K562 (cell line): Measurements from ENCODE around the gene ZNF598. TPM values are rescaled to one million over a fixed set of nuclear protein-coding genes. Genes with fewer than 3 reads are reported as not detected.
A peak's percentile ranks its signal among the peaks of the same experiment; 100 is the strongest.

ENCODE experiments used
- CBX5 ChIP-seq: IDR thresholded peaks from 2 replicates; pipeline ENCODE4 v1.6.1; 2014; ENCODE audit warnings: low read depth, borderline replicate concordance
- CHD2 ChIP-seq: IDR thresholded peaks from 2 replicates; pipeline ENCODE4 v1.6.1; 2011; ENCODE audit warnings: low read depth, low read length
- DDX20 ChIP-seq: fragments of 450-650 bp; IDR thresholded peaks from 2 replicates; pipeline ENCODE4 v1.6.1; 2016; ENCODE audit warnings: missing genetic modification characterization, low read depth, mild to moderate bottlenecking, missing compliant biosample characterization, moderate library complexity
- DLX4 ChIP-seq: fragments of 250-450 bp; sonication (Bioruptor Pico); IDR thresholded peaks from 2 replicates; pipeline ENCODE4 v1.6.1; 2021; ENCODE audit warnings: mild to moderate bottlenecking
- L3MBTL2 ChIP-seq: fragments of 450-650 bp; IDR thresholded peaks from 2 replicates; pipeline ENCODE4 v1.6.1; 2016; ENCODE audit warnings: mild to moderate bottlenecking, moderate library complexity
- MAFK ChIP-seq: IDR thresholded peaks from 2 replicates; pipeline ENCODE4 v1.6.1; 2011; ENCODE audit warnings: low read length, improper control_type of control experiment
- MITF ChIP-seq: IDR thresholded peaks from 2 replicates; pipeline ENCODE4 v1.6.1; 2014; ENCODE audit warnings: antibody characterized with exemption
- MLX ChIP-seq, 2 experiments: fragments of 450-650 bp in 1 of 2; sonication (generic) in 1 of 2; formaldehyde crosslinking; conservative IDR thresholded peaks; 2 replicates each; pipeline versions ENCODE4 v1.4.0 to v1.8.1; 2020 to 2022; ENCODE audit warnings: mild to moderate bottlenecking in 1 of 2, missing genetic modification reagents in 1 of 2
- MTA2 ChIP-seq: fragments of 450-650 bp; IDR thresholded peaks from 2 replicates; pipeline ENCODE4 v1.6.1; 2016; ENCODE audit warnings: low read depth
- NFATC3 ChIP-seq: fragments of 450-650 bp; IDR thresholded peaks from 2 replicates; pipeline ENCODE4 v1.6.1; 2017; ENCODE audit warnings: mild to moderate bottlenecking
- NFRKB ChIP-seq: fragments of 450-650 bp; IDR thresholded peaks from 2 replicates; pipeline ENCODE4 v1.6.1; 2016; ENCODE audit warnings: low read depth
- PTBP1 ChIP-seq: fragments of 200-400 bp; formaldehyde crosslinking; IDR thresholded peaks from 2 replicates; pipeline ENCODE4 v1.6.1; 2017; ENCODE audit warnings: low read depth, low read length
- PTRF ChIP-seq: fragments of 450-650 bp; IDR thresholded peaks from 2 replicates; pipeline ENCODE4 v1.6.1; 2016; ENCODE audit warnings: mild to moderate bottlenecking, missing genetic modification characterization, missing compliant biosample characterization
- RBM22 ChIP-seq: fragments of 200-400 bp; formaldehyde crosslinking; IDR thresholded peaks from 2 replicates; pipeline ENCODE4 v1.6.1; 2018; ENCODE audit warnings: low read length, low read depth; ENCODE audit not compliant: poor library complexity, severe bottlenecking
- RUNX1 ChIP-seq: sonication (generic); IDR thresholded peaks from 2 replicates; pipeline ENCODE4 v1.6.1; 2016; ENCODE audit warnings: antibody characterized with exemption, low read depth
- SAP30 ChIP-seq: fragments of 200-600 bp; sonication (generic); IDR thresholded peaks from 2 replicates; pipeline ENCODE4 v1.6.1; 2012; ENCODE audit warnings: borderline replicate concordance, low read depth, mild to moderate bottlenecking, moderate library complexity, low read length, control low read depth, inconsistent platforms; ENCODE audit not compliant: insufficient read depth, poor library complexity, severe bottlenecking
- THAP7 ChIP-seq: fragments of 250-450 bp; sonication (Bioruptor Pico); IDR thresholded peaks from 2 replicates; pipeline ENCODE4 v1.5.0; 2021
- THRAP3 ChIP-seq: fragments of 450-650 bp; IDR thresholded peaks from 2 replicates; pipeline ENCODE4 v1.6.1; 2016; ENCODE audit warnings: mild to moderate bottlenecking, inconsistent platforms, borderline replicate concordance
- ZBTB33 ChIP-seq: sonication (generic); formaldehyde crosslinking; IDR thresholded peaks from 2 replicates; pipeline ENCODE4 v1.8.1; 2023; ENCODE audit warnings: mild to moderate bottlenecking, missing genetic modification reagents
- ZNF197 ChIP-seq: fragments of 200-800 bp; sonication (Bioruptor generic); IDR thresholded peaks from 2 replicates; pipeline ENCODE4 v1.6.1; 2016; ENCODE audit warnings: low read depth, missing genetic modification characterization, missing compliant biosample characterization
- ZNF253 ChIP-seq: fragments of 250-450 bp; sonication (Bioruptor Pico); conservative IDR thresholded peaks from 2 replicates; pipeline ENCODE4 v1.6.1; 2021; ENCODE audit warnings: mild to moderate bottlenecking
- ZNF3 ChIP-seq: fragments of 250-450 bp; sonication (Bioruptor Pico); IDR thresholded peaks from 2 replicates; pipeline ENCODE4 v1.5.0; 2021; ENCODE audit warnings: mild to moderate bottlenecking, moderate library complexity
- ZNF696 ChIP-seq: fragments of 250-450 bp; sonication (Bioruptor Pico); conservative IDR thresholded peaks from 2 replicates; pipeline ENCODE4 v1.4.0; 2020; ENCODE audit warnings: mild to moderate bottlenecking, moderate library complexity
- polyA plus RNA-seq, 8 experiments: library from polyadenylated mRNA; depleted of rRNA in 4 of 8; stranded (reverse) in 5 of 8; unstranded in 3 of 8; fragments of >200 nt; fragmentation: Nextera tagmentation in 2 of 8; fragmentation: Illumina TruSeq in 1 of 8; extraction: Ambion mirVana in 2 of 8; extraction: Trizol in 1 of 8; gene quantifications; 2 replicates each; pipeline versions ENCODE4 v1.2.1 to v1.2.3, GENCODE V29; 2011 to 2014; ENCODE audit warnings: inconsistent platforms in 1 of 8, missing spikeins in 1 of 8
- total RNA-seq, 7 experiments: library from RNA; depleted of rRNA in 6 of 7; stranded (reverse); fragments of >200 nt in 6 of 7; fragmentation: Illumina TruSeq in 2 of 7; extraction: Trizol in 2 of 7; gene quantifications; 2 replicates each; pipeline versions ENCODE4 v1.2.1 to v1.2.3, GENCODE V29; 2011 to 2021; ENCODE audit warnings: low replicate concordance in 1 of 7

The ZNF598 gene
- total and polyA plus RNA-seq, 9 of the 15 experiments (the other 6 are each of a cell fraction or from before 2014, with no cell fraction given), result 0.11 to 115 (median 29.6) TPM

- no peak for TF ChIP-seq MITF
- TF ChIP-seq RUNX1, result peak; percentile 8; the same call in 1 of the 2 replicates
- TF ChIP-seq MTA2, result no peak
- no peak for TF ChIP-seq PTRF (tag)
- TF ChIP-seq RBM22, result peak; percentile 91
- no peak for TF ChIP-seq DDX20 (tag)
- TF ChIP-seq DLX4 (CRISPR knock-in tag), result no peak
- TF ChIP-seq ZNF696 (CRISPR knock-in tag), result no peak
- TF ChIP-seq NFATC3, result no peak
- TF ChIP-seq ZNF253 (CRISPR knock-in tag), result no peak
- no peak for TF ChIP-seq NFRKB
- TF ChIP-seq MAFK, result no peak
- TF ChIP-seq SAP30, result peak; percentile 69
- no peak for TF ChIP-seq THRAP3
- peak; percentile 69; the same call in 1 of the 2 replicates for TF ChIP-seq L3MBTL2
- TF ChIP-seq ZNF197 (CRISPR knock-in tag), result peak; percentile 94
- TF ChIP-seq CHD2, result no peak; the same call in none of the 2 replicates
- TF ChIP-seq CBX5, result no peak
- TF ChIP-seq PTBP1, result no peak; the same call in 1 of the 2 replicates
- no peak; the same call in 1 of the 2 replicates for TF ChIP-seq ZBTB33 (CRISPR knock-in tag)
- 0 out of 4 replicates have a peak, but pooled peaks of 1 of the 2 experiments have one; percentile 40 for TF ChIP-seq MLX (CRISPR knock-in tag; conservative IDR thresholded peaks at IDR 0.05)
- TF ChIP-seq THAP7, result peak; percentile 38; the same call in 1 of the 2 replicates
- no peak for TF ChIP-seq ZNF3 (CRISPR knock-in tag)
Measured at GRCh38 chr16:1983544-1984346, 25.9 kb downstream of the ZNF598 start, which contains the start of gene GFER (continued).
